ENCODE results near the gene SNRNP40. TPM values are rescaled to one million over a fixed set of nuclear protein-coding genes. Genes with fewer than 3 reads are reported as not detected.
"Not testable (repeated sequence)": the region's sequence is repeated elsewhere in the genome, so short reads cannot be mapped to it uniquely, and the experiment has no call there.

Gene SNRNP40
- polyA plus RNA-seq, 1 experiment, result 42.1 TPM

DNA sequence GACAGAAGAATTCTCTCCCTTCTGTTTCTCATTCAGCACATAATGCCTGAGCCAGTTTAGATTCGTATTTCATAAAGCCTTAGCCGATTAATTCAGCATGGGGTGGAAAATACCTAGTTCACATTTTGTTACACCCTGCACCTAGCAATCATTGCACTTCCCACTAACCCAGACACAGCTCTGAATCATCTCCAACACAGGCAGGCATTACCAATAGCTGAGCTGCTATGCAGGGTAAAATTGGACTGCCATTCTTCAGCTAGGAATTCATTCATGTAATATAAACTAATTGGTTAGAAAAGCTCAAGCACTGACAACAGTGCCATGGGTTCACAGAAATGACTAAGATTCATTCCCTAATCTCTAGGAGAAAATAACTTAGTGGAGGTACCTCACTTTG, 30.0 kb downstream of the SNRNP40 start:
- H3K27me3 ChIP-seq (ENCODE audit: control insufficient read depth, insufficient read depth, low read length), result no peaks in the 10 kb centered on the region
- no peak for TF ChIP-seq CTCF (IDR thresholded peaks at IDR 0.05; ENCODE audit: insufficient read depth, low read depth, low read length)
- peaks cover 4% of the 10 kb centered on the region for H3K36me3 ChIP-seq (ENCODE audit: control insufficient read depth, insufficient read depth, low read length)
- CTCF ChIA-PET, result no interaction called here
- H3K4me3 ChIP-seq (ENCODE audit: low read depth, low read length), result no peak overlapping the region
- POLR2A ChIA-PET, result no interaction called here
- DNase-seq (ENCODE audit: low read depth), result no peak

GRCh38 chr1:31264790-31265386, 31.7 kb downstream of the SNRNP40 start:
- DNase-seq (ENCODE audit: low read depth), result no peak
- TF ChIP-seq CTCF (IDR thresholded peaks at IDR 0.05; ENCODE audit: insufficient read depth, low read depth, low read length), result no peak
- Histone ChIP-seq H3K27me3 (ENCODE audit: control insufficient read depth, insufficient read depth, low read length) (no peaks in the 10 kb centered on the region), H3K4me3 (ENCODE audit: low read depth, low read length) (no peak overlapping the region), H3K36me3 (ENCODE audit: control insufficient read depth, insufficient read depth, low read length) (peaks cover 4% of the 10 kb centered on the region)
- CTCF ChIA-PET, result interaction anchor here (1.2 to 2.0 kb wide), 2 partner anchors 32 to 81 kb away, joined by 4 to 6 read pairs; partner anchors contain the start of genes SNRNP40 and ZCCHC17
- POLR2A ChIA-PET, result no interaction called here

GRCh38 chr1:31263408-31263807, 33.2 kb downstream of the SNRNP40 start:
- Histone ChIP-seq H3K27me3 (ENCODE audit: control insufficient read depth, insufficient read depth, low read length) (no peaks in the 10 kb centered on the region), H3K36me3 (ENCODE audit: control insufficient read depth, insufficient read depth, low read length) (peaks cover 6% of the 10 kb centered on the region), H3K4me3 (ENCODE audit: low read depth, low read length) (no peak overlapping the region)
- no peak for DNase-seq (ENCODE audit: low read depth)
- POLR2A ChIA-PET, result no interaction called here
- no peak for TF ChIP-seq CTCF (IDR thresholded peaks at IDR 0.05; ENCODE audit: insufficient read depth, low read depth, low read length)
- CTCF ChIA-PET, result interaction anchor here (1.1 to 2.0 kb wide), 3 partner anchors 10 to 285 kb away, joined by 3 to 6 read pairs (median 4); no protein-coding TSS in a partner anchor

DNA sequence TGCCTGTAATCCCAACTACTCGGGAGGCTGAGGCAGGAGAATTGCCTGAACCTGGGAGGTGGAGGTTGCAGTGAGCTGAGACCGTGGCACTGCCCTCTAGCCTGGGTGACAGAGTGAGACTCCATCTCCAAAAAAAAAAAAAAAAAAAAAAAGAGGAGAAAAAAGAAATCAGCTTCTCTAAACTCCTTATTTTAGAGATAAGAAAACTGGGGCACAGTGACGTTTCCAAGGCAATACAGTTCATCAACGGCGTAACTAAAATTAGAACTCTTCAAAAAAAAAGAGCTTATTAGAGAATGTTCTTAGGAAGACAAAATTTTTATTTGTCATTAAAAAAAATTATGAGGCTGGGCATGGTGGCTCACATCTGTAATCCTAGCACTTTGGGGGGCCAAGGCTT, 34.2 kb downstream of the SNRNP40 start:
- CTCF ChIA-PET, result interaction anchor here (0.7 kb wide), 1 partner anchor 97 kb away, joined by 3 read pairs; no protein-coding TSS in a partner anchor

DNA sequence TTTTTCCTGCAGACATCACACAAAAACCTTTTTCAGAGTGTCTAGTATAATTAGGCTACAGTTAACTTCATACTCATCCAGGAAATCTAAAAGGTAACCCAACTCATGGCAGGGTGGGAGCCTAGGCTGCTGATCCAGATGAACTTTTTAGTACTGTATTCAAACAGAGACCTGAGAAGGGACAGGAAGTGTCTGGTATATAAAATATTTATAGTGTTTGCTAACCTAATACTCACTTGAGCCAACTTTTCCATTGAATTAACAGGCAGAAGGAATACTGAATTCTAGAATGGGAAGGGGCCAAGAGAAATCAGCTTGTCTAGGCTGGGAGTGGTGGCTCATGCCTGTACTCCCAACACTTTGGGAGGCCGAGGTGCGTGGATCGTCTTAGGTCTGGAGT, 34.7 kb downstream of the SNRNP40 start:
- Histone ChIP-seq H3K27me3 (ENCODE audit: control insufficient read depth, insufficient read depth, low read length) (no peaks in the 10 kb centered on the region), H3K4me3 (ENCODE audit: low read depth, low read length) (no peak overlapping the region), H3K36me3 (ENCODE audit: control insufficient read depth, insufficient read depth, low read length) (peaks cover 6% of the 10 kb centered on the region)
- no peak for DNase-seq (ENCODE audit: low read depth)
- TF ChIP-seq CTCF (IDR thresholded peaks at IDR 0.05; ENCODE audit: insufficient read depth, low read depth, low read length), result no peak
- ChIA-PET CTCF (no interaction called here), POLR2A (no interaction called here)

More for the DNA sequence above, 34.2 kb downstream of the SNRNP40 start:
- H3K4me3 ChIP-seq (ENCODE audit: low read depth, low read length); H3K36me3 ChIP-seq (ENCODE audit: control insufficient read depth, insufficient read depth, low read length); POLR2A ChIA-PET; H3K27me3 ChIP-seq (ENCODE audit: control insufficient read depth, insufficient read depth, low read length); DNase-seq (ENCODE audit: low read depth): not testable (repeated sequence)

DNA sequence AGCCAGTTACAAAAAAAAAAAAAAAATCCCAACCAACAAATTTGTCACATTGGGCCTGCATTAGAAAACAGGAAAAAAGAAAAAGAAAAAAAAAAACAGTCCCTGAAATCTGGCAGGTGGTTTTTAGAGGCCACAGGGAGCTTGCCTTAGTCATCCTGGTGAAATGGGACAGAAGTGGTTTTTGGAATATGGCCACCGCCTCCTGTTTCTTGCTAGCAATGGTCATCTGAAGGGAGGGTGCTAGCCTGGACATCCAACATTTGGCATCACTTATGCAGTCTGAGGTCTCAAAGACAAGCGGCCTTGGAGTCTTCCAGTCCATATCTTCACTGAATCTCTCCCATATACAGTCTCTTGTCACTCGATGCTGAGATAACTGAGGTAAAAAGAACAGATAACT, 36.8 kb downstream of the SNRNP40 start:
- Histone ChIP-seq H3K4me3 (ENCODE audit: low read depth, low read length) (no peak overlapping the region), H3K27me3 (ENCODE audit: control insufficient read depth, insufficient read depth, low read length) (no peaks in the 10 kb centered on the region), H3K36me3 (ENCODE audit: control insufficient read depth, insufficient read depth, low read length) (peaks cover 4% of the 10 kb centered on the region)
- ChIA-PET CTCF (no interaction called here), POLR2A (no interaction called here)
- DNase-seq (ENCODE audit: low read depth), result no peak
- no peak for TF ChIP-seq CTCF (IDR thresholded peaks at IDR 0.05; ENCODE audit: insufficient read depth, low read depth, low read length)
